ENCODE data around the gene SPATA24.

SPATA24 gene

DNA sequence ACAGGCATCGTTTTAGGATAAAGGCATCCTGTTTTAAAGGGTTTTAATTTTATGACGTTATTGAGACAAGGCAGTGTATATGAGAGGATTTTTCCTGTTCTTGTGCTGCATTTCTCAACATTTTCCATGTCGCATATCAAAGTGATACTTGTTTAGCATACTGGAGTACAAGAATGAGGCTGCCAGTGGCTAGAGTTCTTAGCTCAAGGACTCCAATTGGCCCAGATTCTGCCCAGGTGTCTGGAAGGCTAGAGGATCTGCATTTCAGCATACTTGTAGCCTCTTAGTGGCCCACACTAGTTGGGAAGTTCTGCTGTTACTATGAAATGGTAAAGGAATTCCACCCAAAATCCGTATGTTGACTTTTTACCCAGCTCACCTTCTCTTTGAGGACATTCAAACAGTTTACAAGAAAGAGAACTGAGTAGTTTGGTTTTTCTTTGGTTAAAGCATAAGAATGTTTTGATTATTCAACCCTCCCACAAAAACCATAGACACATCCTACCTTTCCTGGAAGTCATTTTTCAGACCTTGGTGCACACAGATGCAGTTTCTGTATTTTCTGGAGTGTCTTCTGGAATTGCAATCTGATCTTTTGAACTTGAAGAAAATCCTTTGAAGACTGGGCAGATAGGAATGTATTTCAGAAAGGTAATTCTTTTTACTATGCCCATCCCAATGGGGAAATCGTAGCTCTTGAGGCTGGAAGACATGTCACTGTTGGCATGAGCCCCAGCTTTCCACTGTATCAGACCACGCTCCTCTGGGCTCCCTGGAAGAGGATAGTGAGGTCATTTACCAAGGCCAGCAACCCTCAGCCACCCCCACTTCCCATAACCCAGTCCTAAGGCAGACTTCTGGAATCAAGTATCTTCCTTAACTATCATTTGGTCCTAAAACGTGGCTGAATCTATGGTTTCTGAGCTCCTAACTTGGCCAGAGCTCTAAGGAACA lies 32.1 kb downstream of the SPATA24 start:
- Histone ChIP-seq H3K18ac (ENCODE audit: low read length) (no peak overlapping the region), H3K27me3 (ENCODE audit: insufficient read depth, low read length, poor library complexity) (no peaks in the 10 kb centered on the region), H3K9ac (ENCODE audit: low read length) (no peak overlapping the region), H2BK5ac (ENCODE audit: low read length) (no peak overlapping the region), H2BK15ac (replicated peaks; ENCODE audit: low read depth) (no peak overlapping the region), H3K4ac (ENCODE audit: low read depth, low read length) (no peak overlapping the region), H4K8ac (ENCODE audit: low read depth, low read length) (no peak overlapping the region), H3K4me2 (ENCODE audit: low read length) (no peak overlapping the region), H2AK5ac (ENCODE audit: low read length) (no peak overlapping the region), H3K79me2 (ENCODE audit: control insufficient read depth, insufficient read depth, low read length) (no peaks in the 10 kb centered on the region), H3K23ac (ENCODE audit: low read length) (no peak overlapping the region), H4K5ac (ENCODE audit: low read length) (no peak overlapping the region), H3K4me3 (ENCODE audit: low read length) (no peak overlapping the region), H3K36me3 (ENCODE audit: control insufficient read depth, insufficient read depth, low read length) (peaks cover 5% of the 10 kb centered on the region), H3K56ac (ENCODE audit: low read length) (no peak overlapping the region), H3K27ac (ENCODE audit: low read depth, low read length) (no peak overlapping the region), H2BK120ac (ENCODE audit: low read depth, low read length) (no peak overlapping the region), H3K79me1 (ENCODE audit: low read length) (no peaks in the 10 kb centered on the region), H3K4me1 (ENCODE audit: control insufficient read depth, low read depth, low read length) (no peaks in the 10 kb centered on the region)
- no CpG with 5 or more reads among the region's 7 CpGs for WGBS (ENCODE audit: extremely low coverage, insufficient coverage, low lambda C conversion rate)
- no peak for DNase-seq

DNA sequence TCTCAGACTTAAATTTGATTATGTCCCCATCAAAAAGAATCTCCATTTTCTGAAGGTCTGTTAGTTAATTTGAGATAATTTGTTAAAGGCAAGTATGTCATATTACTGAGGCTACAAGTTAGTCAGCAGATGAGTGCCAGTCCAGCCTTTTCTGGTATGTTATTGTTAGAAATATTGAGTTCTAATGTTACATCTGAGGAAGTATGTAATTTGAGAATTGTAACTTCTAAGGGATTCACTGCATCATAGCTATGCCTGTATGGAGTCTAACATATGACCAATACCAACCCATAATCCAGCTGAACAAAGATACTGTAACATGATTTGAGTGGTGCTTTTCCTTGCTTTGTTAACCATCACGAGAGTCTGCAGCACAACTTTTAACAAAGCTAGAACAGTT lies 34.7 kb downstream of the SPATA24 start:
- Histone ChIP-seq H3K56ac (ENCODE audit: low read length) (no peak overlapping the region), H2BK15ac (replicated peaks; ENCODE audit: low read depth) (no peak overlapping the region), H4K8ac (ENCODE audit: low read depth, low read length) (no peak overlapping the region), H3K4ac (ENCODE audit: low read depth, low read length) (no peak overlapping the region), H3K79me2 (ENCODE audit: control insufficient read depth, insufficient read depth, low read length) (no peaks in the 10 kb centered on the region), H2BK120ac (ENCODE audit: low read depth, low read length) (no peak overlapping the region), H3K79me1 (ENCODE audit: low read length) (no peaks in the 10 kb centered on the region), H3K27ac (ENCODE audit: low read depth, low read length) (no peak overlapping the region), H3K9ac (ENCODE audit: low read length) (no peak overlapping the region), H2BK5ac (ENCODE audit: low read length) (no peak overlapping the region), H3K18ac (ENCODE audit: low read length) (no peak overlapping the region), H2AK5ac (ENCODE audit: low read length) (no peak overlapping the region), H3K36me3 (ENCODE audit: control insufficient read depth, insufficient read depth, low read length) (peaks cover 6% of the 10 kb centered on the region), H4K5ac (ENCODE audit: low read length) (no peak overlapping the region), H3K4me1 (ENCODE audit: control insufficient read depth, low read depth, low read length) (no peaks in the 10 kb centered on the region), H3K4me2 (ENCODE audit: low read length) (no peak overlapping the region), H3K27me3 (ENCODE audit: insufficient read depth, low read length, poor library complexity) (no peaks in the 10 kb centered on the region), H3K23ac (ENCODE audit: low read length) (no peak overlapping the region), H3K4me3 (ENCODE audit: low read length) (no peak overlapping the region)
- DNase-seq, result no peak
- no CpG with 5 or more reads among the region's 1 CpG for WGBS (ENCODE audit: extremely low coverage, insufficient coverage, low lambda C conversion rate)

DNA sequence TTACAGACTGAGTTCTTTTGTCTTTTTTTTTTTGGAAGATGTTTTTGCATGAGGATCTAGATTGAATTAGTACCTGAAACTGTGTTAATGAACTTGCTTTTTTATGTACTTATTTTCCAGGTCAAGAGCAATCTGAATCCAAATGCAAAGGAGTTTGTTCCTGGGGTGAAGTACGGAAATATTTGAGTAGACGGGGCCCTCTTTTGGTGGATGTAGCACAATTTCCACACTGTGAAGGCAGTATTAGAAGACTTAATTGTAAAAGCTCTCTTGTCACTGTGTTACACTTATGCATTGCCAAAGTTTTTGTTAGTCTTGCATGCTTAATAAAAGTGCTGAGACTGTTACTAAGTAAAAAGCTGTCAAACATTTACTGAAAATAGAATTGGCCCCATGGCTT lies 35.3 kb downstream of the SPATA24 start:
- Histone ChIP-seq H3K79me2 (ENCODE audit: control insufficient read depth, insufficient read depth, low read length) (no peaks in the 10 kb centered on the region), H3K27me3 (ENCODE audit: insufficient read depth, low read length, poor library complexity) (no peaks in the 10 kb centered on the region), H3K18ac (ENCODE audit: low read length) (no peak overlapping the region), H2BK120ac (ENCODE audit: low read depth, low read length) (no peak overlapping the region), H3K4me1 (ENCODE audit: control insufficient read depth, low read depth, low read length) (no peaks in the 10 kb centered on the region), H3K4me3 (ENCODE audit: low read length) (no peak overlapping the region), H3K56ac (ENCODE audit: low read length) (no peak overlapping the region), H3K27ac (ENCODE audit: low read depth, low read length) (no peak overlapping the region), H3K23ac (ENCODE audit: low read length) (no peak overlapping the region), H4K5ac (ENCODE audit: low read length) (no peak overlapping the region), H3K79me1 (ENCODE audit: low read length) (no peaks in the 10 kb centered on the region), H2BK15ac (replicated peaks; ENCODE audit: low read depth) (no peak overlapping the region), H2BK5ac (ENCODE audit: low read length) (no peak overlapping the region), H4K8ac (ENCODE audit: low read depth, low read length) (no peak overlapping the region), H3K36me3 (ENCODE audit: control insufficient read depth, insufficient read depth, low read length) (peaks cover 5% of the 10 kb centered on the region), H3K4ac (ENCODE audit: low read depth, low read length) (no peak overlapping the region), H3K9ac (ENCODE audit: low read length) (no peak overlapping the region), H3K4me2 (ENCODE audit: low read length) (no peak overlapping the region), H2AK5ac (ENCODE audit: low read length) (no peak overlapping the region)
- peak; percentile 29 for DNase-seq
- WGBS (ENCODE audit: extremely low coverage, insufficient coverage, low lambda C conversion rate), result no CpG with 5 or more reads among the region's 2 CpGs

DNA sequence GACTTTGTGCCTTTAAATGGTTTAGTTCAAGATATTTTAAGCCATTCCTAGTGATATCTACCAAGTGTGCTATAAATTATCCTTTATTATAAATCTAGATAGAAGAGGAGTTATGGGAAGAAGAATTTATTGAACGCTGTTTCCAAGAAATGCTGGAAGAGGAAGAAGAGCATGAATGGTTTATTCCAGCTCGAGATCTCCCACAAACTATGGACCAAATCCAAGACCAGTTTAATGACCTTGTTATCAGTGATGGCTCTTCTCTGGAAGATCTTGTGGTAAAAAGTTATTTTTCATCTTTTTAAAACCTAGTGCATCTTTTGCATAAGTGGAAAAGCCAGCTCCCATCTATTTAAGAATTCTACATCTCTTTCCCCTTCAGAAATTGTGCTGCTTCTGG lies 39.4 kb downstream of the SPATA24 start:
- Histone ChIP-seq H2AK5ac (ENCODE audit: low read length) (no peak overlapping the region), H2BK120ac (ENCODE audit: low read depth, low read length) (no peak overlapping the region), H3K4ac (ENCODE audit: low read depth, low read length) (no peak overlapping the region), H3K27ac (ENCODE audit: low read depth, low read length) (no peak overlapping the region), H3K4me3 (ENCODE audit: low read length) (no peak overlapping the region), H4K8ac (ENCODE audit: low read depth, low read length) (no peak overlapping the region), H3K9ac (ENCODE audit: low read length) (no peak overlapping the region), H3K56ac (ENCODE audit: low read length) (no peak overlapping the region), H3K79me2 (ENCODE audit: control insufficient read depth, insufficient read depth, low read length) (peaks cover 11% of the 10 kb centered on the region), H2BK15ac (replicated peaks; ENCODE audit: low read depth) (no peak overlapping the region), H3K4me2 (ENCODE audit: low read length) (no peak overlapping the region), H3K18ac (ENCODE audit: low read length) (no peak overlapping the region), H4K5ac (ENCODE audit: low read length) (no peak overlapping the region), H3K79me1 (ENCODE audit: low read length) (no peaks in the 10 kb centered on the region), H3K27me3 (ENCODE audit: insufficient read depth, low read length, poor library complexity) (no peaks in the 10 kb centered on the region), H2BK5ac (ENCODE audit: low read length) (no peak overlapping the region), H3K23ac (ENCODE audit: low read length) (no peak overlapping the region), H3K36me3 (ENCODE audit: control insufficient read depth, insufficient read depth, low read length) (peaks cover 3% of the 10 kb centered on the region), H3K4me1 (ENCODE audit: control insufficient read depth, low read depth, low read length) (no peaks in the 10 kb centered on the region)
- no peak for DNase-seq
- WGBS (ENCODE audit: extremely low coverage, insufficient coverage, low lambda C conversion rate), result no CpG with 5 or more reads among the region's 2 CpGs

DNA sequence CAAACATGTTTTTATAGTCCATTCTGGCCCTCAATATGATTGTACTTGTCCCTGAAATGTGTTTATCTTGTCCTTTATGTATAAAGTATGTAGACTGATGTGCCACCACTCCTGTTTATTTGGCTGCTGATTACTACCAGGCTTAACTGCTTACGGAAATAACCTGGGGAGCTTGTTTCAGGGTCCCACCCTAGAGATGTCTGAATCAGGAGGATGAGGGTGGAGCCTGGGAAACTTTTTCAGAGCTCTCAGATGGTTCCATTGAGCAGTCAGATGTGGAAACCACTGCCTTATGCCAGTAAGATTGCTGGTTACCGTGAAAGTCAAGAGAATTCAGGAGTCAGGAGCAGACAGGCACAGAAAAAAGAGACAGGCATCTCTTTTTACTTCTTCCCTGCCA lies 40.0 kb downstream of the SPATA24 start:
- no peak overlapping the region for H3K56ac ChIP-seq (ENCODE audit: low read length)
- H3K23ac ChIP-seq (ENCODE audit: low read length), result no peak overlapping the region
- H4K8ac ChIP-seq (ENCODE audit: low read depth, low read length), result peak overlapping the region; percentile 28
- H3K79me2 ChIP-seq (ENCODE audit: control insufficient read depth, insufficient read depth, low read length), result peaks cover 16% of the 10 kb centered on the region
- no peak overlapping the region for H2AK5ac ChIP-seq (ENCODE audit: low read length)
- H3K4me2 ChIP-seq (ENCODE audit: low read length), result no peak overlapping the region
- H3K9ac ChIP-seq (ENCODE audit: low read length), result no peak overlapping the region
- H3K79me1 ChIP-seq (ENCODE audit: low read length), result peaks cover under 1% of the 10 kb centered on the region
- H3K18ac ChIP-seq (ENCODE audit: low read length), result no peak overlapping the region
- H2BK5ac ChIP-seq (ENCODE audit: low read length), result no peak overlapping the region
- no peak overlapping the region for H4K5ac ChIP-seq (ENCODE audit: low read length)
- H3K4ac ChIP-seq (ENCODE audit: low read depth, low read length), result no peak overlapping the region
- no CpG with 5 or more reads among the region's 2 CpGs for WGBS (ENCODE audit: extremely low coverage, insufficient coverage, low lambda C conversion rate)
- no peaks in the 10 kb centered on the region for H3K27me3 ChIP-seq (ENCODE audit: insufficient read depth, low read length, poor library complexity)
- H3K4me1 ChIP-seq (ENCODE audit: control insufficient read depth, low read depth, low read length), result no peaks in the 10 kb centered on the region
- H3K27ac ChIP-seq (ENCODE audit: low read depth, low read length), result no peak overlapping the region
- H3K36me3 ChIP-seq (ENCODE audit: control insufficient read depth, insufficient read depth, low read length), result peaks cover 3% of the 10 kb centered on the region
- no peak overlapping the region for H3K4me3 ChIP-seq (ENCODE audit: low read length)
- no peak overlapping the region for H2BK120ac ChIP-seq (ENCODE audit: low read depth, low read length)
- no peak for DNase-seq
- H2BK15ac ChIP-seq (replicated peaks; ENCODE audit: low read depth), result no peak overlapping the region

Data from mesendoderm (in vitro differentiated cells).